Left ventricle myocardium inferior (tissue), 1 donor: Measurements from ENCODE around the gene RPRD1A. TPM values are rescaled to one million over a fixed set of nuclear protein-coding genes. Genes with fewer than 3 reads are reported as not detected.

Experiments
- DNase-seq: peaks from one replicate; pipeline ENCODE4 v3.0.0-alpha.2; 2020
- H3K27ac ChIP-seq: fragments of 200-600 bp; replicated peaks from 2 replicates; pipeline ENCODE4 v1.8.0; 2021
- H3K27me3 ChIP-seq: fragments of 200-600 bp; 2 replicates; pipeline ENCODE4 v1.8.0; 2021; ENCODE audit warnings: low read depth
- H3K36me3 ChIP-seq: fragments of 200-600 bp; 2 replicates; pipeline ENCODE4 v1.8.0; 2021
- H3K4me1 ChIP-seq: fragments of 200-600 bp; 2 replicates; pipeline ENCODE4 v1.8.0; 2021
- H3K4me3 ChIP-seq: fragments of 200-600 bp; 2 replicates; pipeline ENCODE4 v1.8.0; 2021; ENCODE audit warnings: mild to moderate bottlenecking, moderate library complexity
- H3K9me3 ChIP-seq: fragments of 200-600 bp; replicated peaks from 2 replicates; pipeline ENCODE4 v1.8.0; 2021
- intact Hi-C: fragments of 100-400 bp; cut with micrococcal nuclease; formaldehyde crosslinking; loops from one replicate; pipeline ENCODE4 v1.11.0; 2022
- total RNA-seq: library from RNA; stranded (reverse); fragmentation: NEBNext Ultra II Directional; extraction: Animal tissue kit (Norgen Biotek cat#: 25700); gene quantifications from one replicate; pipeline ENCODE4 v1.2.1, GENCODE V29; 2021
- TF ChIP-seq, protein P1 (sequence below): fragments of 200-600 bp; IDR thresholded peaks from 2 replicates; pipeline ENCODE4 v1.8.0; 2021; ENCODE audit warnings: antibody characterized with exemption, mild to moderate bottlenecking, borderline replicate concordance
- donor health status: DM: no; HTN: yes; CAD: no; lungs with severe emphysema.

Gene RPRD1A
- total RNA-seq, 1 donor from 2014 or later: 53.4 TPM

DNA sequence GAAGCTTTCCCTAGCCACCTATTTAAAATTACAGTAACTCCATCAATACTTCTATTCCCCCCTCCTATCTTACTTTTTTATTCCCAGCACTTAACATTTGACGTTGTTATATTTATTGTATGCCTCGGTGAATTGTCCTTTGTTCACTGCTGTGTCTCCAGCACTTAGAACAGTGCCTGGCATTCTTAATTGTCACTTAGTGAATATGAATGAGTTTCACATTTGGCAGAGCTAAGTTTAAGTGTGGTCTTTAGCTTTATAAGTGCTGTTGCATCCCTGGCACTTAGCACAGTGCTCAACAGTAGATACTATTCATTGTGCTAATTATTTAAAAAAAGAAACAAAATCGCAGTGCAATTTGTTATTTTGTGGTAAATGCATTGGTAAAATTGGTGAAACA lies 93.2 kb downstream of the RPRD1A start:
- intact Hi-C loops: no loop called here
- no peaks in the 10 kb centered on the region for H3K27me3 ChIP-seq
- TF ChIP-seq, protein P1, sequence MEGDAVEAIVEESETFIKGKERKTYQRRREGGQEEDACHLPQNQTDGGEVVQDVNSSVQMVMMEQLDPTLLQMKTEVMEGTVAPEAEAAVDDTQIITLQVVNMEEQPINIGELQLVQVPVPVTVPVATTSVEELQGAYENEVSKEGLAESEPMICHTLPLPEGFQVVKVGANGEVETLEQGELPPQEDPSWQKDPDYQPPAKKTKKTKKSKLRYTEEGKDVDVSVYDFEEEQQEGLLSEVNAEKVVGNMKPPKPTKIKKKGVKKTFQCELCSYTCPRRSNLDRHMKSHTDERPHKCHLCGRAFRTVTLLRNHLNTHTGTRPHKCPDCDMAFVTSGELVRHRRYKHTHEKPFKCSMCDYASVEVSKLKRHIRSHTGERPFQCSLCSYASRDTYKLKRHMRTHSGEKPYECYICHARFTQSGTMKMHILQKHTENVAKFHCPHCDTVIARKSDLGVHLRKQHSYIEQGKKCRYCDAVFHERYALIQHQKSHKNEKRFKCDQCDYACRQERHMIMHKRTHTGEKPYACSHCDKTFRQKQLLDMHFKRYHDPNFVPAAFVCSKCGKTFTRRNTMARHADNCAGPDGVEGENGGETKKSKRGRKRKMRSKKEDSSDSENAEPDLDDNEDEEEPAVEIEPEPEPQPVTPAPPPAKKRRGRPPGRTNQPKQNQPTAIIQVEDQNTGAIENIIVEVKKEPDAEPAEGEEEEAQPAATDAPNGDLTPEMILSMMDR: no peak
- peaks cover 33% of the 10 kb centered on the region for H3K4me1 ChIP-seq
- DNase-seq: no peak
- H3K36me3 ChIP-seq: peaks cover 44% of the 10 kb centered on the region
- no peak overlapping the region for H3K27ac ChIP-seq
- H3K4me3 ChIP-seq: no peak overlapping the region
- no peaks in the 10 kb centered on the region for H3K9me3 ChIP-seq

DNA sequence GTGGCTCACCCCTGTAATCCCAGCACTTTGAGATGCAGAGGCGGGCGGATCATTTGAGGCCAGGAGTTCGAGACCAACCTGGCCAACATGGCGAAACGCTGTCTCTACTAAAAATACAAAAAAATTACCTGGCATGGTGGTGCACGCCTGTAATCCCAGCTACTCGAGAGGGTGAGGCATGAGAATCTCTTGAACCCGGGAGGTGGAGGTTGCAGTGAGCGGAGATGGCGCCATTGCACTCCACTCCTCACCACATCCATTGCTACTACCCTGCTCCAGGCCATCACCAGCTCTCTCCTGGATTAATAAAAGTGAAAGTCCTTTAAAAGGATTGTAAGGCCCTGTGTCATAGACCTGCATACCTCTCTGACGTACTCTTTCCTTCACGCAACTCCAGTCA lies 93.7 kb downstream of the RPRD1A start:
- H3K27ac ChIP-seq: no peak overlapping the region
- peaks cover 33% of the 10 kb centered on the region for H3K4me1 ChIP-seq
- intact Hi-C loops: no loop called here
- peaks cover 39% of the 10 kb centered on the region for H3K36me3 ChIP-seq
- TF ChIP-seq, protein P1: no peak
- no peaks in the 10 kb centered on the region for H3K27me3 ChIP-seq
- H3K9me3 ChIP-seq: no peaks in the 10 kb centered on the region
- peak overlapping the region; percentile 94 for H3K4me3 ChIP-seq
- DNase-seq: no peak

DNA sequence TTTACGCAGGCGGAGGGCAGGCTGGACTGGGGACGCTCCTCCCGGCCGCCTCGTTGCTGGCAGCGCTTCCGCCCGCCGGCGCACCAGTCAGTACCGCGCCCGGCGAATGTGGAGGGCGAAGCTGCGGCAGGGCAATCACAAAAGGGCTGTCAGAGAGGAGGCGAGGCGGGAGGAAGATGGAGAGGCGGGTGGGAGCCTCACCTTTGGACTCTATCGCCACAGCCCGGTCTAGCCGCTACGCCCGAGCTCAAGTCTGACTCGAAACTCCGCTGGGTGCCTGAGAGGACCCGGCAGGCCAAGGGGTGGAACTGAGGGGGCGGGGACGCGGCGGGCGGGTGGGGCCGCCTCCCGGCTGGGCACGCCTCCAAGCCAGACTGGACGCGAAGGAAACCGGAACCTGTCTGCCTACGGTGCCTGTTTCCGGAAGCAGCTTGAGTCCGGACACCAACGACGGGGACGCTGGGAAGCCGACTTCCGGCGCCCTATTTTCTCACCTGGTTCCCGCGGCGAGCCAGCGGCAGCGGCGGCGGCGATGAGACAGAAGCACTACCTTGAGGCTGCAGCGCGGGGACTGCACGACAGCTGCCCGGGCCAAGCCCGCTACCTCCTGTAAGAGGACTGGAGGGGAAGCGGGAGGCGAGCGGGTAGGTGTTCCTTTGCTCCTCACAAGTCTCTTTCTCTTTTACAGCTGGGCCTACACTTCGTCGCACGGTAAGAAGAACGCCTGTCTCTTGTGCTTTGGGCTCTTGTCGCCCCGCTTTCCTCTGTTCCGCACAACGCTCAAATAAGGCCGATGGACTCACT lies 95.0 kb downstream of the RPRD1A start, which contains the start of gene RMP24:
Gene RMP24, plus strand, starts transcription at position 483 of the 804 bp plus-strand sequence.
- Histone ChIP-seq H3K9me3 (no peaks in the 10 kb centered on the region), H3K27ac (peak within 1 kb of the TSS; percentile 97), H3K36me3 (peaks cover 26% of the 10 kb centered on the region), H3K27me3 (no peaks in the 10 kb centered on the region), H3K4me1 (peaks cover 33% of the 10 kb centered on the region), H3K4me3 (peak within 1 kb of the TSS; percentile 94)
- intact Hi-C loops: no loop called here
- TF ChIP-seq, protein P1: no peak
- DNase-seq: peak; percentile 95

DNA sequence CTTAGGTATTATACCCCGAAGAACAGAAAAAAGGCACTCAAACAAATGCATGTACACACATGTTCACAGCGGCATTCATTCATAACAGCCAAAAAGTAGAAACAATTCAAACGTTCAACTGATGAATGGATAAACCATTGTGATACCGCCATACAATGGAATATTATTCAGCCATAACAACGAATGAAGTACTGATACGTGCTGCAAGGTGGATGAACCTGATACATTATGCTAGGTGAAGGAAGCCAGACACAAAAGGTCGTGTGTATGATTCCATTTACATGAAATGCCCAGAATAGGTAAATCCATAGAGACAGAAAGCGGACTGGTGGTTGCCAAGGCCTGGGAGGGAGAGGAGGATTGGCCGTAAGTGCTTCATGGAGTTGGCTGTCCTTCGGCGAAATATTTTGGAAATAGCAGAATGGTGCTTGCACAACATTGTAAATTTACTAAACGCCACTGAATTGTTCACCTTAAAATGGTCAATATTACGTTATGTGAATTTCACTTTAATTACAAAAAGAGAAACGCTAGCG lies 95.6 kb downstream of the RPRD1A start:
- Histone ChIP-seq H3K4me3 (peak overlapping the region; percentile 94), H3K27ac (peak overlapping the region; percentile 97), H3K4me1 (peaks cover 33% of the 10 kb centered on the region), H3K36me3 (peaks cover 20% of the 10 kb centered on the region), H3K9me3 (no peaks in the 10 kb centered on the region), H3K27me3 (no peaks in the 10 kb centered on the region)
- intact Hi-C loops: no loop called here
- DNase-seq: no peak
- TF ChIP-seq, protein P1: no peak

DNA sequence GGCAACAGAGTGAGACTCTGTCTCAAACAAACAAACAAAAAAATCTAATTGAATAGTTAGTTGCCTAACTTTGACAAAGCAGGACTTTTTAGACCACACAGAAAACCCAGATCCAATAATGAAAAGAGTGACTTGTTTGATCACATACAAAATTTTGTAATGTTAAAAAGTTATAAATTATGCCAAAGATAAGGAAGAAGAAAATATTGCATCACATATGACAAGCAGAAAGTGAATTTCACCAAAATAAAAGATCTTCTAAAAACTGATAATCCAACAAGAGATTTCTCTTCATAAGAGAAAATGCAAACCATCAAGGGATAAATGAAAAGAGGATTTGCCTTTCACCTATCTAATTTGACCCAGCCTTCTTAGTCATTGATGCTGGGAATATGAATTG lies 97.7 kb downstream of the RPRD1A start:
- no peaks in the 10 kb centered on the region for H3K27me3 ChIP-seq
- peaks cover 33% of the 10 kb centered on the region for H3K4me1 ChIP-seq
- H3K9me3 ChIP-seq: no peaks in the 10 kb centered on the region
- no peak overlapping the region for H3K4me3 ChIP-seq
- H3K27ac ChIP-seq: no peak overlapping the region
- no peaks in the 10 kb centered on the region for H3K36me3 ChIP-seq
- TF ChIP-seq, protein P1: no peak
- intact Hi-C loops: no loop called here
- no peak for DNase-seq
